GM19467 (cell line): ENCODE data around the gene SLC25A17.
"Not testable (repeated sequence)": the region's sequence is repeated elsewhere in the genome, so short reads cannot be mapped to it uniquely, and the experiment has no call there.

Experiments used
- ATAC-seq: cut with Tn5 transposase; IDR thresholded peaks from one replicate; pipeline ENCODE4 v1.9.1; 2021; ENCODE audit warnings: mild to moderate bottlenecking, moderate library complexity; ENCODE audit not compliant: unreplicated experiment

The SLC25A17 gene

DNA sequence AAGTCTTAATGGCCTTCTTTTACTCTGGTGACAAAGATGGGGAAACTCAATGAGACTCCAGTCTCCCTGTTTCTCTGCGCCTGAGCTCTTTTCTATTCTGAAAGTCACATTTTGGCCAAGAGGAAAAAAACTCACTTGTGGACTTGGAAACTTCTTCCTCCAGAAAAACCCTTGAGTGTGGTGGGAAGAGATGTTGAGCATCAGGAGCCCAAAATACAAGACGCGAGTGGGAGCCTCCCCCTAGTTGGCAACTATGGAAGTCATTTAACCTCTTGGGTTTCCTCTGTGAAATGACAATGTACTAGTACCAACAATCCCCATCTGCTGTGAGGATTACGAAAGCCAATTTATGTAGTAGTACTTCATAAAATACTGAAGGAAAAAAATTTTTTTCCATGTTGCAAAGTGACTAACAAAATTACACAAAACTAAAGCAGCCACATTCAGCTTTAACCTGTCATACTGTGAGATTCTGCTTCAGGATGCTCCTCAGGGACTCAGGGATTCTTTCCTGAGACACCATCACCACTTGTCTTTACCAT, 524 bp upstream of the SLC25A17 start:
- no peak for ATAC-seq

DNA sequence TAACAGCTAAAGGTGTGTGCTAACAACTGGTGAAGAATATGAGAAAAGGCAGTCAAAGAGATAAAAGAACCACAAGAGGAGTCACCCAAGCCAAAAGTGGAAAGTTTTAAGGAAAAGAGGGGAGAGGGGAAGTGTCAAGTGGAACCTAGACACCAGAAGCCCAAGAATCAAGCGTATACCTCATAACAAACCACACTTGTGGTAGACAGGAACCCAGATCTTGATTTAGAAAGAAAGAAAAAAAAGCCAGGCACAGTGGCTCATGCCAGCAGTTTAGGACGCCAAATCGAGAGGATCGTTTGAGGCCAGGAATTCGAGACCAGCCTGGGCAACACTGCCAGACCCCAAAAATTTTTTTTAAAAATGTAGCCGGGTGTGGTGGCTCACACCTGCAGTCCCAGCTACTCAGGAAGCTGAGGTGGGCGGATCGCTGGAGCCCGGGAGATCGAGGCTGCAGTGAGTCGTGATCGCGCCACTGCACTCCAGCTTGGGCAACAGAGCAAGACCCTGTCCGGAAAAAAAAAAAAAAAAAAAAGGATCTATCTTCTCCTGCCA, 877 bp downstream of the SLC25A17 start:
- no peak for ATAC-seq

GRCh38 chr22:40817737-40818136, 1.4 kb downstream of the SLC25A17 start:
- ATAC-seq: no peak

- no peak for ATAC-seq
Observed at GRCh38 chr22:40813912-40814315, 5.2 kb downstream of the SLC25A17 start.

GRCh38 chr22:40808018-40808841, 10.9 kb downstream of the SLC25A17 start:
- ATAC-seq: no peak

DNA sequence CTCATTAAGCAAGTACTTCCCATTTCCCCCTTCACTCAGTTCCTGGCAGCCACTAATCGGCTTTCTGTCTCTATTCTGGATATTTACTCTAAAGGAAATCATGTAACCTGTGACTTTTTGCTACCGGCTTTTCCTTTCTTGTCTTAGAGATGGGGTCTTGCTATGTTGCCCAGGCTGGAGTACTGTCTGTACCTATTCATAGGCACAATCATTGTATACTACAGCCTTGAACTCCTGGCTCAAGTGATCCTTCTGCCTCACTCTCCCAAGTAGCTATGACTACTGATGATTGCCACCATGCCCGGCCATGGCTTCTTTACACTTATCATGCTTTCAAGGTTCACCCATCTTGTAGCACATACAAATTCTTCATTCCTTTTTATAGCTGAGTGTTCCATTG, 12.4 kb downstream of the SLC25A17 start:
- ATAC-seq: no peak

DNA sequence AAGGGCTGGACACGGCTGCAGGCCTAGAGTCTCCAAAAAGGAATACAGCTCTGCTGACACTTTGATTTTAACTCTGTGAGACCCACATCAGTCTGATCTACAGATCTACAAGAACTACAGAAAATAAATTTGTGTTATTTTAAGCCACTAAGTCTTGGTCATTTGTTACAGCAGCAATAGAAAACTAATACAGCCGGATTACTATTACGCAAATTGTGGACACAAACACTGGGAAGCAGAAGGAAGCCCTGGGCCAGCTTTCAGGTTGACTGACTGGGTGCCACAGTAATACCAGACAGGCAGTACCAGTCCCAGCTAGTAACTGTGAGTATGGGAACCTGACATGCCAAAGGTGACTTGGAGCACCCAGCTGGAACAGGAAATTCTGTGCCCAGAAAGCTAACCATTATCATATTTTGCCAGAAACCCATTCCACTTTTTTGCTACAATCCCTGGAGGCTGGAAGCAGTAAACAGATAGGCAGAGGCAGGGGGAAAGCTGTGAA, 13.4 kb downstream of the SLC25A17 start:
- no peak for ATAC-seq

DNA sequence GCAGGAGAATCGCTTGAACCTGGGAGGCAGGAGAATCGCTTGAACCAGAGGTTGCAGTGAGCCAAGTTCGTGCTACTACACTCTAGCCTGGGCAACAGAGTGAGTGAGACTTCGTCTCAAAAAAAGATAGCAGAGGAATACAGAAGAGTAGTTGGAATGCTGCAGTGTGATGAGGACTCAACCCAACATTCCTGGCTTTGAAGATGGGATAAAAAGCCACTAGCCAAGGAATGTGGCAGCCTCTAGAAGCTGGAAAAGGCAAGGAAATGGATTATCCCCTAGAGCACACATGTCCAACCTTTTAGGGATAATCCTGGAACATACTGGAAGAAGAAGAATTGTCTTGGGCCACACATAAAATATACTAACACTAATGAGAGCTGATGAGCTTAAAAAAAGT, 13.9 kb downstream of the SLC25A17 start:
- ATAC-seq: no peak

DNA sequence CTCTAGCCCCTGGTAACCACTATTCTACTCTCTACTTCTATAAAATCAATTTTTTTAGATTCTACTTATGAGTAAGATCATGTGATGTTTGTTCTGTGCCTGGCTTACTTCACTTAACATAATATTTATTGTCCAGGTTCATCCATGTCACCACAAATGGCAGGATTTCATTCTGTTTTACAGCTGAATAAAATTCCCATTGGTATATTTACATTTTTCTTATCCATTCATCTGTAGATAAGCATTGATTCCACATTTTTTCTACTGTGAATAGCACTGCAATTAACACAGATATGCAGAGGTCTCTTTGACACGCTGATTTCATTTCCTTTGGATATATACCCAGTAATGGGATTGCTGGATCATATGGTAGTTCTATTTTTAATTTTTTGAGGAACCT, 15.8 kb downstream of the SLC25A17 start:
- ATAC-seq: no peak

DNA sequence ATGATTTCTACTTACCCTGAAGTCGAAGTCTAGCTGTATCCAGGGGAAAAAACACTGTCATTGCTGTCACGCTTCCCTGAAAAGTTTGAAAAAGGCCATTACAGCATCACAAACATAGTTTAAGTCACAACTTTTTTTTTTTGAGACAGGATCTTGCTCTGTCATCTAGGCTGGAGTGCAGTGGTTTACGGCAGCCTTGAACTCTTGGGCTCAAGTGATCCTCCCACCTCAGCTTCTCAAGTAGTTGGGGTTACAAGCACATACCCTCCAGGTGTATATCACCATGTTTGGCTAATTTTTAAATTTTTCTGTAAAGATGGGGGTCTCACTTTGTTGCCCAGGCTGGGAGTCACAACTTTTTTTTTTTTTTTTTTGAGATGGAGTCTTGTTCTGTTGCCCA, 20.1 kb downstream of the SLC25A17 start:
- no peak for ATAC-seq

- no peak for ATAC-seq
Observed at GRCh38 chr22:40797427-40797826, 21.7 kb downstream of the SLC25A17 start.

DNA sequence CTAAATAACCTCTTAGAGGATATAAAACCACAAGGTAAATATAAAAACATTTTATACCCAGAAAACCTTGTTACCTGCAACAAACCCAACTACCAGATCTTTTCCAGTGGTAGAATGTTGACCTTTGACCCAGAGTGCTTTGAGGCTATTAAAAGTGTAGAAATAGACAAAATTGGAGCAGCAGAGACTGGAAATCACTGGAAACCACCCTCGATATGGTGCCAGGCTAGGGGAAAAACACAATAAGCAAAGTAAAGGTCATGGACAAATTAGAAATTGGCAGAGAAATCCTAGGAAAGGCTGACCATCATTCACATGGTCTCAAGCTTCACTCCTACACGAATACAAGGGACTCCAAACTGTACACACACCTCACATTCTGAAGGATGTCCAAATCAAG, 26.7 kb downstream of the SLC25A17 start:
- no peak for ATAC-seq

DNA sequence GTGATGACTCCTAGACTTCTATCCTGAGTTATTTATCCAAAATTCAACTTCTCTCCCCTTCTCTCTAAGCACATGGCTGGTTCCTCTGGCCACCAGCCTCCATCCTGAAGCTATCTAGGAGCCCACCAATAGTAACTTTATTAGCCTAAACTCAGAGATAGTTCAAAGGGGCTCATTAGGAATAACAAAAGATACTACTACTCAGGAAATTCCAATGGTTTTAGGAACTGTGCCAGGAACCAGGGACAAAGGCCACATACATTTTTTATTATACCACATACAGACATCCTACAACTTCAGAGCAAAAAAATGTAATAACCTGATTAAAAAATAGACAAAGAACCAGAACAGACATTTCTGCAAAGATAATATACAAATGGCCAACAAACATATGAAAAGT, 27.9 kb downstream of the SLC25A17 start:
- no peak for ATAC-seq

DNA sequence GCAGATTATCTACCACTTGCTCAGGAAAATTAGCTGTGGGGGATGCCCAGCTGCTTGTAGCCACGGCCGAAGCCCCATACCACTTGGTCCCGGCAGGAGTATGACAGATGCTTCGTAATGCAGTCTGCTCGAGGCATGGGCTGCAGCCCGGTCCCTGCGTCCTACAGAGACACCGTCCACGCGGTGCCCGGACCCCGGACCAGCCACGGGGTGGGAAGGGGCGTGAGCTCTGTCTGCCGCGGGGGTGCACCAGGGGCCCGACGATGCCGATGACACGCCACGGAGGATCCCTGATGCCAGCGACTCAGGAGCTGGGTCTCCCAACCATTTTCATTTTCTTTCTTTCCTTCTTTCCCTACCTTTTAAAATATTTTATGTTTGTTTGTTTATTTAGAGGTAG, 30.0 kb downstream of the SLC25A17 start:
- ATAC-seq: no peak

GRCh38 chr22:40782521-40782920, 36.6 kb downstream of the SLC25A17 start:
- no peak for ATAC-seq

DNA sequence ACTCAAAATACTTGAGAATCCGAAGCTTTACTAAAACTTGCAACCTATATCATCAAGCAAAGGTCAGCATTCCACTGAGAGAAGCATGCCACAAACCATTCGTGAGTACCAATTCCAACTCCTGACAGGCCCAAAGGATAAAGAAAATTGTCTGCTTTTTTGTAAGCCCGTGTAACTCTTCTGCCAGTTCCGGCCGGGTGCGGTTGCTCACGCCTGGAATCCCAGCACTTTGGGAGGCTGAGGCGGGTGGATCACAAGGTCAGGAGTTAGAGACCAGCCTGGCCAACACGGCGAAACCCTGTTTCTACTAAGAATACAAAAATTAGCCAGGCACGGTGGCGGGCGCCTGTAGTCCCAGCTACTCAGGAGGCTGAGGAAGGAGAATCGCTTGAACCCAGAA, 37.4 kb downstream of the SLC25A17 start:
- not testable (repeated sequence) for ATAC-seq

DNA sequence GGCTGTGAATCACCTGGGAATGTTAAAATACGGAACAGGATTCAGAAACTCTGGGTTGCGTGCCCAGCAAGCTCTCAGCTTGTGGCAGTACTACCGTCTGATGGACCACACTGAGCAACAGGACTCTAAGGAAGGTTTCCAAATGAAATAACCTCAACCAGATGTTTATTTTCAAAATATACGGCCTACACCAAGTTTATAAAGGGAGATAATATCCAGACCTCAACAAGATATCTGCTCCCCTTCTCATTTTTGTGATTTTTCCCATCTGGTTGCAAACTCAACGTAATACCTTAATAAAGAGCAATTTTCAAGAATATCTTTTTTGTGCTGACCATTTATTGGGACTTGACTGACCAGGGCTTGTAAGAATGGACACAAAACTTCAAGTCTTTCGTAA, 49.4 kb downstream of the SLC25A17 start:
- no peak for ATAC-seq

- no peak for ATAC-seq
Observed at GRCh38 chr22:40768206-40768605, 50.9 kb downstream of the SLC25A17 start.

DNA sequence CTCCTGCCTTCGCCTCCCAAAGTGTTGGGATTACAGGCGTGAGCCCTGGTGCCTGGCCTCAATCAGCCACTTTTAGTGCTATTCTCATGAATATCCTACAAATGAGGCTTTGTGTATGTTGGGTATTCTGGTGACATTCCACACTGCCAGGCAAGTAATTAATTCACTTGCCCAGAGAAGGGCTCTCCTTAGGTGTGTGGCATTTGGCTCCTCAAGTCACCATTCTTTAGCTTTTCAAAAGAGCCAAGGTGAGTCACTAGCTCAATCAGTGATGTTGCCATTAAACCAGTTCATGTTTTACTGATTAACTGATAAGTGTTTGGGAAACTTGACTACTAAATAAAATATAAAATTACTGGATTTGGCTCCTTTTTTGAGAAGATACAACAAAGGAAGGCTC, 52.2 kb downstream of the SLC25A17 start:
- no peak for ATAC-seq

- no peak for ATAC-seq
Observed at GRCh38 chr22:40764763-40765441, 54.2 kb downstream of the SLC25A17 start.

DNA sequence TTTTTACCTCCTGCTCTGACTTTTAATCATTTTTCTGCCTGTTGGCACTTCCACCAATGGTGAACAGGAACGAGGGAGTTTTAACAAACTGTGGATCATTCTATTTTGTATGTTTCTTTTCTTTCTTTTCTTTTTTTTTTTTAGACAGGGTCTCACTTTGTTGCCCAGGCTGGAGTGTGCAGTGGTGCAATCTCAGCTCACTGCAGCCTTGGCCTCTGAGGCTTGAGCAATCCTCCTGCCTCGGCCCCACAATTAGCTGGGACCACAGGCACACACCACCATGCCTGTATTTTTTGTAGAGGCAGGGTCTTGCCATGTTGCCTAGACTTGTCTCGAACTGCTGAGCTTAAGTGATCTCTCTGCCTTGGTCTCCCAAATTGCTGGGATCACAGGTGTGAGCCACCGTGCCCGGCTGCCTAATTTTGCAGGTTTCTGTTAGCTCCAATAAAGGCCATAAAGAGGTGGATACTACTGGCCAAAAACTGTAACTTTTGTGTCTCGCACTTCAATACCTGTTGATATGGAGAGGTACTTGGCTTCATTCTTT, 59.8 kb downstream of the SLC25A17 start:
- ATAC-seq: no peak
